SK-N-SH treated with all-trans-retinoic acid at 6 μM for 48 hours (cell line): ENCODE data around the gene SORCS2.

Source experiments
- ATAC-seq: fragments of 200-7000 bp; cut with Tn5 transposase; 3 replicates; pipeline ENCODE4 v1.9.1; 2020; ENCODE audit warnings: mild to moderate bottlenecking, moderate library complexity
- ARNTL ChIP-seq: fragments of 450-650 bp; formaldehyde crosslinking; IDR thresholded peaks from 2 replicates; pipeline ENCODE4 v1.5.0; 2020; ENCODE audit warnings: low read depth, mild to moderate bottlenecking, moderate library complexity, borderline replicate concordance
- BACH2 ChIP-seq: fragments of 250-450 bp; sonication (Bioruptor Pico); IDR thresholded peaks from 2 replicates; pipeline ENCODE4 v1.9.0; 2021; ENCODE audit warnings: mild to moderate bottlenecking, borderline replicate concordance
- CREB5 ChIP-seq: fragments of 250-450 bp; sonication (Bioruptor Pico); IDR thresholded peaks from 2 replicates; pipeline ENCODE4 v1.5.1; 2020; ENCODE audit warnings: low read depth, mild to moderate bottlenecking, moderate library complexity
- CSDC2 ChIP-seq: fragments of 250-450 bp; sonication (Bioruptor Pico); IDR thresholded peaks from 2 replicates; pipeline ENCODE4 v1.5.0; 2020; ENCODE audit warnings: mild to moderate bottlenecking, moderate library complexity
- CSRNP3 ChIP-seq: fragments of 250-450 bp; sonication (Bioruptor Pico); IDR thresholded peaks from 2 replicates; pipeline ENCODE4 v1.5.1; 2021; ENCODE audit warnings: mild to moderate bottlenecking, moderate library complexity
- ESRRG ChIP-seq: fragments of 250-450 bp; sonication (Bioruptor Pico); IDR thresholded peaks from 2 replicates; pipeline ENCODE4 v1.6.1; 2021; ENCODE audit warnings: mild to moderate bottlenecking
- GLIS3 ChIP-seq: fragments of 250-450 bp; sonication (Bioruptor Pico); IDR thresholded peaks from 2 replicates; pipeline ENCODE4 v1.5.0; 2020; ENCODE audit warnings: mild to moderate bottlenecking, moderate library complexity
- ISL1 ChIP-seq: fragments of 250-450 bp; sonication (Bioruptor Pico); IDR thresholded peaks from 2 replicates; pipeline ENCODE4 v2.1.2; 2022; ENCODE audit warnings: mild to moderate bottlenecking, moderate library complexity
- OSR1 ChIP-seq: fragments of 250-450 bp; sonication (Bioruptor Pico); IDR thresholded peaks from 2 replicates; pipeline ENCODE4 v1.8.0; 2022; ENCODE audit warnings: moderate library complexity, mild to moderate bottlenecking, inconsistent platforms
- PATZ1 ChIP-seq: fragments of 250-450 bp; sonication (Bioruptor Pico); IDR thresholded peaks from 2 replicates; pipeline ENCODE4 v1.8.0; 2020; ENCODE audit warnings: mild to moderate bottlenecking, moderate library complexity, borderline replicate concordance
- POU6F1 ChIP-seq: fragments of 250-450 bp; sonication (Bioruptor Pico); IDR thresholded peaks from 2 replicates; pipeline ENCODE4 v1.8.0; 2021; ENCODE audit warnings: low read depth, mild to moderate bottlenecking, moderate library complexity, borderline replicate concordance
- SNAI2 ChIP-seq: fragments of 250-450 bp; sonication (Bioruptor Pico); IDR thresholded peaks from 2 replicates; pipeline ENCODE4 v1.5.0; 2020; ENCODE audit warnings: mild to moderate bottlenecking, moderate library complexity
- TCF4 ChIP-seq: fragments of 250-450 bp; sonication (Bioruptor Pico); IDR thresholded peaks from 2 replicates; pipeline ENCODE4 v1.8.0; 2021; ENCODE audit warnings: mild to moderate bottlenecking, moderate library complexity, borderline replicate concordance
- TOX ChIP-seq: fragments of 250-450 bp; sonication (Bioruptor Pico); IDR thresholded peaks from 2 replicates; pipeline ENCODE4 v1.8.0; 2021; ENCODE audit warnings: mild to moderate bottlenecking, moderate library complexity, borderline replicate concordance
- TSHZ2 ChIP-seq: fragments of 250-450 bp; sonication (Bioruptor Pico); IDR thresholded peaks from 2 replicates; pipeline ENCODE4 v1.5.0; 2020; ENCODE audit warnings: mild to moderate bottlenecking, moderate library complexity
- ZC3H10 ChIP-seq: fragments of 250-450 bp; sonication (Bioruptor Pico); IDR thresholded peaks from 2 replicates; pipeline ENCODE4 v1.5.1; 2021; ENCODE audit warnings: mild to moderate bottlenecking, moderate library complexity
- ZFP3 ChIP-seq: fragments of 250-450 bp; sonication (Bioruptor Pico); IDR thresholded peaks from 2 replicates; pipeline ENCODE4 v1.5.0; 2020; ENCODE audit warnings: mild to moderate bottlenecking, moderate library complexity
- ZFP30 ChIP-seq: fragments of 450-650 bp; formaldehyde crosslinking; IDR thresholded peaks from 2 replicates; pipeline ENCODE4 v1.5.0; 2022; ENCODE audit warnings: mild to moderate bottlenecking, moderate library complexity
- ZNF565 ChIP-seq: fragments of 450-650 bp; formaldehyde crosslinking; conservative IDR thresholded peaks from 2 replicates; pipeline ENCODE4 v1.5.0; 2020; ENCODE audit warnings: low read depth, mild to moderate bottlenecking, moderate library complexity
- ZNF70 ChIP-seq: fragments of 450-650 bp; formaldehyde crosslinking; IDR thresholded peaks from 2 replicates; pipeline ENCODE4 v1.5.0; 2020; ENCODE audit warnings: mild to moderate bottlenecking, moderate library complexity
- ZNF8 ChIP-seq: fragments of 450-650 bp; formaldehyde crosslinking; IDR thresholded peaks from 2 replicates; pipeline ENCODE4 v1.5.0; 2020; ENCODE audit warnings: mild to moderate bottlenecking, moderate library complexity

The SORCS2 gene

GRCh38 chr4:7365462-7366179 lies 173.3 kb downstream of the SORCS2 start (continued):
- TF ChIP-seq POU6F1 (CRISPR knock-in tag) (no peak), CREB5 (no peak), OSR1 (no peak)

GRCh38 chr4:7366180-7366945 lies 174.0 kb downstream of the SORCS2 start:
- no peak for ATAC-seq
- TF ChIP-seq TOX (CRISPR knock-in tag) (no peak), CREB5 (no peak), ZFP30 (no peak), ZC3H10 (CRISPR knock-in tag) (no peak), CSDC2 (CRISPR knock-in tag) (no peak), SNAI2 (CRISPR knock-in tag) (no peak), TSHZ2 (no peak), ZNF8 (CRISPR knock-in tag) (no peak), CSRNP3 (no peak), ARNTL (CRISPR knock-in tag) (no peak), ESRRG (CRISPR knock-in tag) (no peak), ZFP3 (CRISPR knock-in tag) (no peak), OSR1 (no peak), GLIS3 (no peak), ZNF565 (CRISPR knock-in tag) (no peak), ISL1 (CRISPR knock-in tag) (no peak), BACH2 (CRISPR knock-in tag) (no peak), TCF4 (no peak), ZNF70 (no peak), PATZ1 (no peak)
- TF ChIP-seq, all 23 proteins: peak for 0
